ENCODE data around the gene SPRED1.

The SPRED1 gene

DNA sequence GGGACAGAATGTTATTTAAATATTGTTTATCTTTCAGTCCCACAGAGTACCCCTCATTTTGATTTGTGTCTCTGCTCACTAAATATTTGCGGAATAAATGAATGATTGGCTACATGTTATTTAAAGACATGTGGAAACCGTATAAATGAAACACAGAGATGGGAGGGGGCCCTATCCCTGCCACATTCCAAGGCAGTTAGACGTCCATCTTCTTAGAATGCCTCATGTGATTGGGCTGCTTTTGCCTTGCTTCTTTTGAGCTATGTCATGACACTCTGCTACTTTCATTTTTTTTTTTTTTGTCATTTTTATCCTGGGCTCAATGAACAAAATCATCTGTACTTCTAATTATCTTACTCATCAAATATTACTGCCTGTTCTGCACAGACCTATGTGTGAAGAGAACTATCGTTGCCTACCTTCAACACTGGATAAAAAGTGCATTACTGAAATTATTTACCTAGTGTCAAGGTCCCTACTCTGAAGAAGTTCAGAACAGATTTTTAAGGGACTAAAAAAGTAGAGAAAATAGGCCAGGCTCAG is 117.4 kb downstream of the SPRED1 start:
- DNase-seq: no peak

DNA sequence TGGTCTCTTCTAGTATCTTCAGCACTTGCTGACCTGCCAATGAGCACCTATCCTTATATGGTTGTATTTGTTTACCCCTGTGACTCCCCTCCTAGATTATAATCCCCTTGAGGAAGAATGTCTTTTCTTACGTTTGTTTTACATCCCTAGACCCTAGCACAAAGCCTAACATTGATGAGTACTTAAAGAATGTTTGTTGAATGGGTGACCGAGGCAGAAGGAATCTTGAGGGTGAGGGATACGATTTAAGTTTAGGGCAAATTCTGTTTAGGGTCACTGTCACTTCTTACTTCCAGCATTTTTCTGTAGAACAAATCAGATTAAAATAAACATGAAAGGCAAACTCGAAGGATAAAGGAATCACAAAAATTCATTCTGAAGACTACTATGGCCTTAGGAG is 120.4 kb downstream of the SPRED1 start:
- no peak for DNase-seq

DNA sequence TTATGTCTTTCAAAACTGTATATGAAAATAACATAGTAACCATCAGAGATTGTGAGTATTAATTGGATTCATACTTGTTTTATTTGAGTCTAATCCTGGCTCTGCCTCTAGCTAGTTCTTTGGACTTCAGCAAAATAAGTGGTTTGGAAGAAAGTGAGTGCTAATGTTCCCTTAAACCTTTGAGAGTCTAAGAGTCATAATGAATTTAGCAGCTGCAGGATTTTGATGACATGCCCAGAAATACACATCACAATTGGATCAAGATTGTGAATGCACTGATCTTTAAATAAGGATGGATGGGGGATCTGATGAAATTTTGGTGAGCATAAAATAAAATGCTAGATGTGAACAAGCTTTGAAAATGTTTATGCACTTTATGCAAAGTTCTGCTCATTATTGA is 121.4 kb downstream of the SPRED1 start:
- DNase-seq: no peak

DNA sequence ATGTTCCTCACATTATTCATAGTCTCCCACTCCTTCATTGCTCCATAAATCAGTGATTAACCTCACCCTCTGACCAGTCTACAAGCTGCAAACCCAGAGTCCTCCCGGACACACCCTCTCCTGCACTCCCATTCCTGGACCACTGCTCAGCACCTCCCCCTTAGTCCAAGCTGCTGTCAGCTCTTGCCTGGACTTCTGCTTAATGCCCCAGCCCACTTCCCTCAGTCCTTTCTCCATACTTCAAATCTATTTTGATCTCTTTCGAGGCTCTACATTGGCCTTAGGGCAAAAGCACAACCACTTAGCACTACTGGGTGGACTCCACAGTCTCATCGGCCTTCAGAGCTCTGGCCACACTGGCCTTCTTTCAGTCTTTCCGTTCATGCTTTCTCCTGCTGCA is 121.9 kb downstream of the SPRED1 start:
- no peak for DNase-seq

DNA sequence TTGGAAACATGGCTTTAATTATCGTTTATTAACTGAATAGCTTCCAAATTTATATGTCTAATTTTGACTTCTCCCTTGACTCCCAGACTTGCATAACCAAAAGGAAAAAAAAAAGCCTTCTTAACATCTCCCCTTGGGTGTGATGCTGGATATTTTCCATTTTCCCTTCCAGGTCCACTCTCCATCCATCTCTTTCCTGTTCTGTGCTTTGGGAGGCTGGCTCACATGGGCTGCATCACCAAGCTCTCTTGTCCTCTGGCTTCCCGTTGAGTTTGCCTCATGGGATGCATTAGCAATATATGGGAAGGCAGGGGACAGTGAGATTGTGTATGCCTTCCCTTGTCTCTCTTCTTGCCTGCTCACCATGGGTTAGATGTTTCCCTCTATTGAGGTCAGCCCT is 123.4 kb downstream of the SPRED1 start:
- no peak for DNase-seq

DNA sequence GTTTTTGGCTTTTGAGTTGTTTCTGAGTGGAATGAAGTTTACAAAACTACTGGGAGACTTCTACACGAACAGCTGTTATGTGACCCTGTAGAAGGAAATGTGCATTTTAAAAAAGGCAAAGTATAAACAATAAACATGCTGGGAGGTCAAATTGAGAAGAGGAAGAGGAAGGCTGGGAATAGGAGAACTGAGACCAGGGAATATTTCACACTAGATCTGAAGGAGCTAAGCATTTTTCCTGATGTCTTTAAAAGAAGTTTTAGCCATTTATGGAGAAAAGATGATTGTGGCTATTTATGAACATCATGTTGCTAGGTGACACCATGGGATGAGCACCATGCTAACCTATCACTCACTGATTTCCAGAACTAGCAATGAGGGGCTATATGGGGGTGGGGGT is 125.0 kb downstream of the SPRED1 start:
- DNase-seq: no peak

DNA sequence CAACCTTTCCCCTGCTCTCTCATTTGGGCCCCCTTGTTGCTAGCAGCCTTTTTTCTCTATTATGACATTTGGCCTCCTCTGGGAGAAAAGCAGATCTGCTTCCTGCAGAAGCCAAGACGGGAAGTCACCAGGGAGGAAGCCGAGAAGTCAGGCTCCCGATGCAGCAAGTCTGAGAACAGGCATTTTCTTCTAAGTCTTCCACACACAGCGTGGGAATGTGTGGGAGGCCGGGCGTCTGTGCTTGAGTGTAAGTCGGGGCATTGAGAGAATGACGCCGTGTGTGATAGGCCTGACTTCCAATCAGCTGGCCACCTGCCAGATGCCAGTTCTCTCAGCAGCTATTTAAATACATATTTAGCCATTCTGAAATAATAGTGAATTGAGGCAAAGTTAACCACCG is 125.5 kb downstream of the SPRED1 start:
- no peak for DNase-seq

DNA sequence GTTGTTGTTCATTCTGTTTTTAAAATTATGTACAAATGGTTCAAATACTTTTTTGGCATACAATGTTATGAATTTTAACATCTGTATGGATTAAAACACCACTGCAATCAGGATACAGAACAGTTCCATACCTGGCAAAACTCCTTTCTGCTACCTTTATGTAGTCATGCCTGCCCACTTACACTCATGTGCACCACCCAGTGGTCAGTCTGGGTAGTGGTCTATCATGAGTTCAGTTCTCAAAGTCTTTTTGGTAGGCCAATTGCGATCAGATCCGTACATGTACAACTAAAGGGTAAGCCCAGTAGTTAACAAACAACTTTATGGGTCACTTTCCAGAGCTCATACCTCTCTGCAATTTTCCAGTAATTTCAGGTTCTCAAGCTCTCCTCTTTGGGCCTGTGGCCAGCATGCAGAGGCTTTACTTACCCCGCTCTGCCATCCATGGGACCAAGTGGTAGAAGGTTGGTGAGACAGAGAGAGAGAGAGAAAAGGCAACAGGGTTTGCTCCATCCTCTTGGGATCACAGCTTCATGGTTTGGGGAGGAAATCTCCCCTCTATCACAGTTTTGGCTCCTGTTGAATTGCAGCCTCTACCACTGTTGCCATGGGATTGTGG is 137.4 kb downstream of the SPRED1 start:
- DNase-seq: no peak

DNA sequence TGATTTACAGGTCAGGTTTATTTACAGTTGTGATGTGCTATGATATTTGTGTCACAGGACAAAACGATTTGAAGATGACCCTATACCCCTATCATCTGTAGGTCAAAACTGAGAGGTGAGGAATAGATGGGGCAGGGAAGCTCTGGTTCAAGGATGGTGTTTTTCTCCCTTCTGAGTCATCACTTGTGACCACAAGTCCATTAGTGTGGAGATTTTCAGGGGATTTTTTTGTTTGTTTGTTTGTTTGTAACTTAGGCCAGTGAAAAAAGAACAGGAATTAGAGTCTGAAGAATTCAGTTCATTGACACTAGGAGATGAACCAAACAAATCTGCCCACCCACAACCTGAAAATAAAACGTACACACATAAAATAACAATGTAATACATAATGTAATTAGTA is 138.6 kb downstream of the SPRED1 start:
- no peak for DNase-seq

DNA sequence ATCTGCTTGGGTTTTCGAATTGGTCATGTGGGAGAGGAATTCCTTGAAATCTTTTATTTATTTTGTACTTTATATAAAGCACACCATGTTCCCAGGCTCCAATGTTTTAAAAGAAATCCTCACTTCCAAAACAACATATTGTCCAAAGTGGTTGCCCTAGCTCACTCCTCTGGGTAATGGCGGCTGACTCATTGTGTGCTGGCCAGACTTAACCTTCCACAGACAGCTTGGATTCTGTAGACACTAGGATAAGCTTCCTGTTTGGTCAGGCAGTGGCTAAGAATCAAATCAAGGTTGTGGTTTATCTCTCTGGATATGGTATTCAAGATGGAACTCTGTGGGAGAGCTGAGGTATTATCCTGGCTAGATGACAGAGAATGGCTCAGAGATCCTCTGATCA is 145.5 kb downstream of the SPRED1 start:
- DNase-seq: no peak

DNA sequence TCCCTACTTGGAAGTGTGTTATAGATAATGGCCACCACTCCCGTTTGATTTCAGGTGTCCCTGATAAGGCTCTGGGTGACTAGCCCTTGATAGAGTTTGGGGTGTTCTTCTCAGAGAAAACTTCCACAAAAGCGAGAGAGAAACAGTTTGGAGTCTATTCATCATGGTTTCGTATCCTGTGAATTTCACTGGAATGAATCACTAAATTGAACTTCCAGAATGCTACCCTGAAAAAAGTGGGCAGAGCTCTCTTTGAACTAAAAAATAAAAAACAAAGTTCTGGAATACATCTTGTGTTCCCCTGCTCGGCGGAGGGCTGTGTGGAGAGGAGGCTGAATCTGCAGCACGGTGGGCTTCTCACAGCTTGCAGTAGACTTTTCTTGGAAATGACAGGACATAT is 148.5 kb downstream of the SPRED1 start:
- DNase-seq: no peak

DNA sequence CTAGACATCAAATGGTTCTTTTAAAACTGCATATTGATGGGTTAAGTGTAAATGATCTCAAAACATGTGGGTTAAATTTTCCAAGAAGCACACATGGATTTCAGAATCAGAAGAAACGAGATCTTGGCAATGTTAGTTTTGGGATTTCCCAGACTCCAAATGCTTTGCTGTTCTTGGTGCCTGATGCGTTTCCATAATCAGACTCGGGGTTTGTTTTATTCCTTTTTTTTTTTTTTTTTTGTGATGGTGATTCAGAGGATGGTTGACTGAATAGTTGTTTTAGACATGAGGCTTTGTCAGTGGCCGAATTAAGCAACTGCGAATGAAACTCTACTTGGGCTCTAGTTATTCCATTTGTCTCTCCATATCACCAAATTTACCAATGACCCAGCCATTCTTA is 149.1 kb downstream of the SPRED1 start:
- DNase-seq: no peak

DNA sequence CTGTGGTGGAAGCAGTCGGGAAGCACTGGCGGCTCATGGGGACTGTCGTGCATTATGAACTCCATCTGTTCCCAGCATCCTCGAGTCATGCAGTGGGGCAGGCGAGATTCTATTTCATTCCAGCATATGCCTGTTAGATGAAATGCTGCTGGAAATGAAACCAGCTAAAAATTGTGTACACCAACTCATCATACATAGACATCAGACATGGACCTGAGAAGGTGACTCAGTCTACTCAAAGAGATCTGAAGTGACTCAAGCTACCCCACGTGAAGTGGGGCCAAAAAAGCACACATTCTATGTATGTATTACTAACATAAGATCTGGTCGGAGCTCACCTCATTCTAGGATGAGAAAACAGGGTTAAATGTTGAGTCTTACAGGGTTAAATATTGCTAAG is 153.8 kb downstream of the SPRED1 start:
- no peak for DNase-seq

All from NCI-H1436 treated with DMSO at 0.1 percent for 48 hours (cell line).